OCI-LY1 (cell line): ENCODE data around the gene MAD1L1.

ENCODE experiments used
- H2AFZ ChIP-seq: fragments of 200-600 bp; sonication (generic), shearing (Covaris generic); 2 replicates; pipeline ENCODE4 v1.6.0; 2014; ENCODE audit warnings: antibody characterized with exemption, mild to moderate bottlenecking, low read length
- H3F3A ChIP-seq: fragments of 200-600 bp; sonication (generic), shearing (Covaris generic); 2 replicates; pipeline ENCODE4 v1.6.0; 2014; ENCODE audit warnings: mild to moderate bottlenecking, antibody characterized with exemption, low read length, moderate library complexity; ENCODE audit not compliant: insufficient read depth
- H3K27ac ChIP-seq: fragments of 200-600 bp; sonication (generic); 2 replicates; pipeline ENCODE4 v1.5.1; 2014; ENCODE audit warnings: low read length, mixed run types, mild to moderate bottlenecking, low read depth; ENCODE audit not compliant: poor library complexity, severe bottlenecking
- H3K27me3 ChIP-seq: fragments of 200-600 bp; sonication (generic); 2 replicates; pipeline ENCODE4 v1.6.0; 2014; ENCODE audit warnings: antibody characterized with exemption, mild to moderate bottlenecking, low read length, moderate library complexity; ENCODE audit not compliant: insufficient read depth
- H3K36me3 ChIP-seq: fragments of 200-600 bp; sonication (generic); 2 replicates; pipeline ENCODE4 v1.6.1; 2014; ENCODE audit warnings: mild to moderate bottlenecking, antibody characterized with exemption, low read length, moderate library complexity, mixed read lengths; ENCODE audit not compliant: insufficient read depth
- H3K4me1 ChIP-seq: fragments of 200-600 bp; sonication (generic); 2 replicates; pipeline ENCODE4 v1.5.1; 2014; ENCODE audit warnings: mild to moderate bottlenecking, low read length, moderate library complexity; ENCODE audit not compliant: insufficient read depth, severe bottlenecking
- H3K4me2 ChIP-seq: fragments of 200-600 bp; sonication (generic), shearing (Covaris generic); 2 replicates; pipeline ENCODE4 v1.6.1; 2014; ENCODE audit warnings: low read length
- H3K4me3 ChIP-seq: fragments of 200-600 bp; sonication (generic); 2 replicates; pipeline ENCODE4 v1.5.1; 2014; ENCODE audit warnings: low read length, low read depth, mild to moderate bottlenecking, mixed read lengths; ENCODE audit not compliant: poor library complexity, severe bottlenecking
- H3K79me2 ChIP-seq: fragments of 200-600 bp; shearing (Covaris generic); 2 replicates; pipeline ENCODE4 v1.6.1; 2016; ENCODE audit warnings: mixed run types, low read length, mixed read lengths; ENCODE audit not compliant: insufficient read depth
- H3K9ac ChIP-seq: fragments of 200-600 bp; sonication (generic), shearing (Covaris generic); 2 replicates; pipeline ENCODE4 v1.6.1; 2014; ENCODE audit warnings: mild to moderate bottlenecking, low read length, mixed read lengths
- H3K9me2 ChIP-seq: fragments of 200-600 bp; sonication (generic), shearing (Covaris generic); 2 replicates; pipeline ENCODE4 v1.6.1; 2014; ENCODE audit warnings: low read depth, mild to moderate bottlenecking, low read length, mixed read lengths
- H3K9me3 ChIP-seq: fragments of 200-600 bp; shearing (Covaris generic); 2 replicates; pipeline ENCODE4 v1.6.1; 2014; ENCODE audit warnings: low read length, mixed read lengths
- H4K20me1 ChIP-seq: fragments of 200-600 bp; sonication (generic), shearing (Covaris generic); 2 replicates; pipeline ENCODE4 v1.6.0; 2016; ENCODE audit warnings: mild to moderate bottlenecking, low read length; ENCODE audit not compliant: insufficient read depth
- CTCF ChIP-seq: fragments of 200-600 bp; sonication (generic), shearing (Covaris generic); IDR thresholded peaks from 2 replicates; pipeline ENCODE4 v1.5.1; 2017; ENCODE audit warnings: mild to moderate bottlenecking, antibody characterized with exemption, low read length, moderate library complexity, mixed read lengths
- EZH2 ChIP-seq: fragments of 200-600 bp; sonication (generic), shearing (Covaris generic); IDR thresholded peaks from 2 replicates; pipeline ENCODE4 v1.8.0; 2017; ENCODE audit warnings: borderline replicate concordance, mixed run types, mild to moderate bottlenecking, antibody characterized with exemption, low read length, moderate library complexity, mixed read lengths

The MAD1L1 gene

GRCh38 chr7:2104107-2104710, 128.5 kb downstream of the MAD1L1 start:
- Histone ChIP-seq H3K79me2 (no peaks in the 10 kb centered on the region), H3K27ac (peak overlapping the region; percentile 89), H4K20me1 (no peaks in the 10 kb centered on the region), H3K36me3 (no peaks in the 10 kb centered on the region), H3K9me3 (no peaks in the 10 kb centered on the region), H3K4me3 (peak overlapping the region; percentile 23), H3K27me3 (no peaks in the 10 kb centered on the region), H3K9ac (peak overlapping the region; percentile 47), H2AFZ (no peak overlapping the region), H3K4me1 (peaks cover 81% of the 10 kb centered on the region), H3K9me2 (no peaks in the 10 kb centered on the region), H3F3A (no peaks in the 10 kb centered on the region), H3K4me2 (peak overlapping the region; percentile 50)
- TF ChIP-seq CTCF (peak; percentile 74), EZH2 (no peak)

GRCh38 chr7:2103071-2103898, 129.5 kb downstream of the MAD1L1 start:
- no peak overlapping the region for H3K4me3 ChIP-seq
- H3K4me2 ChIP-seq = peak overlapping the region; percentile 50
- H2AFZ ChIP-seq = no peak overlapping the region
- H3K27me3 ChIP-seq = no peaks in the 10 kb centered on the region
- no peaks in the 10 kb centered on the region for H3F3A ChIP-seq
- H3K4me1 ChIP-seq = peaks cover 81% of the 10 kb centered on the region
- peak overlapping the region; percentile 47; the same call in 1 of the 2 replicates for H3K9ac ChIP-seq
- TF ChIP-seq CTCF (no peak), EZH2 (no peak)
- no peaks in the 10 kb centered on the region for H4K20me1 ChIP-seq
- H3K27ac ChIP-seq = peak overlapping the region; percentile 89
- no peaks in the 10 kb centered on the region for H3K36me3 ChIP-seq
- H3K9me2 ChIP-seq = no peaks in the 10 kb centered on the region
- H3K9me3 ChIP-seq = no peaks in the 10 kb centered on the region
- H3K79me2 ChIP-seq = no peaks in the 10 kb centered on the region

GRCh38 chr7:2102375-2102723, 130.4 kb downstream of the MAD1L1 start:
- peaks cover 73% of the 10 kb centered on the region for H3K4me1 ChIP-seq
- H3K9me2 ChIP-seq = no peaks in the 10 kb centered on the region
- no peaks in the 10 kb centered on the region for H3K36me3 ChIP-seq
- H3K4me3 ChIP-seq = no peak overlapping the region
- H3K9ac ChIP-seq = no peak overlapping the region
- no peaks in the 10 kb centered on the region for H3K27me3 ChIP-seq
- H3K79me2 ChIP-seq = no peaks in the 10 kb centered on the region
- H3F3A ChIP-seq = no peaks in the 10 kb centered on the region
- no peaks in the 10 kb centered on the region for H3K9me3 ChIP-seq
- H2AFZ ChIP-seq = no peak overlapping the region
- TF ChIP-seq CTCF (no peak), EZH2 (no peak)
- no peak overlapping the region for H3K27ac ChIP-seq
- no peaks in the 10 kb centered on the region for H4K20me1 ChIP-seq
- no peak overlapping the region for H3K4me2 ChIP-seq
